ENCODE measurements around the gene TEX264.

Gene TEX264

GRCh38 chr3:51680663-51681230 is 9.7 kb downstream of the TEX264 start:
- H3K27ac ChIP-seq = no peak overlapping the region
- TF ChIP-seq ZFX (IDR thresholded peaks at IDR 0.05) = no peak
- no peak for TF ChIP-seq CTCF (conservative IDR thresholded peaks at IDR 0.05)

GRCh38 chr3:51681453-51681852 is 10.4 kb downstream of the TEX264 start:
- no peak overlapping the region for H3K27ac ChIP-seq
- no peak for TF ChIP-seq ZFX (IDR thresholded peaks at IDR 0.05)
- TF ChIP-seq CTCF (conservative IDR thresholded peaks at IDR 0.05) = no peak

GRCh38 chr3:51682079-51682478 is 11.0 kb downstream of the TEX264 start:
- TF ChIP-seq ZFX (IDR thresholded peaks at IDR 0.05) (no peak), CTCF (conservative IDR thresholded peaks at IDR 0.05) (peak; percentile 84)
- H3K27ac ChIP-seq = no peak overlapping the region

GRCh38 chr3:51682526-51682925 is 11.5 kb downstream of the TEX264 start:
- no peak overlapping the region for H3K27ac ChIP-seq
- no peak for TF ChIP-seq ZFX (IDR thresholded peaks at IDR 0.05)
- TF ChIP-seq CTCF (conservative IDR thresholded peaks at IDR 0.05) = no peak

- H3K27ac ChIP-seq = no peak overlapping the region
- TF ChIP-seq ZFX (IDR thresholded peaks at IDR 0.05) (no peak), CTCF (conservative IDR thresholded peaks at IDR 0.05) (no peak)
Measured at GRCh38 chr3:51683566-51683965, 12.5 kb downstream of the TEX264 start.

- no peak overlapping the region for H3K27ac ChIP-seq
- TF ChIP-seq ZFX (IDR thresholded peaks at IDR 0.05) (no peak), CTCF (conservative IDR thresholded peaks at IDR 0.05) (no peak)
Measured at GRCh38 chr3:51684971-51685751, 14.1 kb downstream of the TEX264 start.

GRCh38 chr3:51686056-51686455 is 15.0 kb downstream of the TEX264 start:
- TF ChIP-seq ZFX (IDR thresholded peaks at IDR 0.05) (no peak), CTCF (conservative IDR thresholded peaks at IDR 0.05) (no peak)
- no peak overlapping the region for H3K27ac ChIP-seq

Data from C4-2B (cell line).